HepG2 (cell line): Measurements from ENCODE around the gene METTL23. TPM values are rescaled to one million over a fixed set of nuclear protein-coding genes. Genes with fewer than 3 reads are reported as not detected.
"Not testable (repeated sequence)": the region's sequence is repeated elsewhere in the genome, so short reads cannot be mapped to it uniquely, and the experiment has no call there.

Experiments used
- ATAC-seq: fragments of 200-7000 bp; cut with Tn5 transposase; 3 replicates; pipeline ENCODE4 v1.9.1; 2020; ENCODE audit warnings: mild to moderate bottlenecking, moderate library complexity
- BruUV-seq: library from RNA; stranded (reverse); fragments of 400-500 nt; replicated peaks from 2 replicates; lab custom pipeline; 2021; lab: Mats Ljungman, UMichigan
- CTCF ChIA-PET: fragments of 300-600 bp; formaldehyde crosslinking; extraction: SDS; loops from one replicate; lab custom pipeline; 2021; ENCODE audit warnings: low total read pairs, inconsistent platforms, low intra/inter-chr PET ratio; lab: Yijun Ruan, JAX
- POLR2A ChIA-PET: fragments of 350-600 bp; sonication (Branson Sonifier 250); formaldehyde crosslinking; loops from one replicate; lab custom pipeline; 2020; ENCODE audit warnings: antibody characterized with exemption, inconsistent platforms; lab: Yijun Ruan, JAX
- DNase-seq: peaks from one replicate; pipeline ENCODE4 v3.0.0-alpha.2; 2015; ENCODE audit warnings: low spot score
- FAIRE-seq: peaks from 3 replicates; lab custom pipeline; 2011; peaks lifted over from hg19 to GRCh38; lab: Jason Lieb, UNC
- H2AFZ ChIP-seq: one replicate; pipeline ENCODE4 v1.6.1; 2011; ENCODE audit warnings: low read length, inconsistent platforms
- H3K27ac ChIP-seq: fragments of 300-600 bp; 3 replicates; pipeline ENCODE4 v1.8.0; 2011; ENCODE audit warnings: mixed run types, mild to moderate bottlenecking, mixed read lengths, low read length, inconsistent platforms; ENCODE audit not compliant: insufficient read depth; ENCODE audit errors: extremely low read length
- H3K27me3 ChIP-seq, 2 experiments: fragments of 200-600 bp in 1 of 2; 2 replicates in 1 of 2; 3 replicates in 1 of 2; pipeline versions ENCODE4 v1.6.0 to v1.8.0; 2011; ENCODE audit warnings: low read length in 2 of 2, mild to moderate bottlenecking in 2 of 2, moderate library complexity in 2 of 2, inconsistent platforms in 1 of 2; ENCODE audit not compliant: insufficient read depth in 2 of 2, control insufficient read depth in 1 of 2
- H3K36me3 ChIP-seq, 2 experiments: fragments of 200-600 bp in 1 of 2; replicated peaks in 1 of 2; 2 replicates in 1 of 2; 3 replicates in 1 of 2; pipeline versions ENCODE4 v1.5.1 to v1.8.0; 2011; ENCODE audit warnings: low read length in 2 of 2, inconsistent platforms in 1 of 2; ENCODE audit not compliant: insufficient read depth in 2 of 2, control insufficient read depth in 1 of 2
- H3K4me1 ChIP-seq: 2 replicates; pipeline ENCODE4 v1.5.1; 2012; ENCODE audit warnings: low read length, inconsistent platforms; ENCODE audit not compliant: insufficient read depth
- H3K4me2 ChIP-seq: 2 replicates; pipeline ENCODE4 v1.6.0; 2011; ENCODE audit warnings: low read depth, low read length, inconsistent platforms
- H3K4me3 ChIP-seq, 3 experiments: fragments of 200-600 bp in 1 of 3; sonication (generic), shearing (Covaris generic) in 1 of 3; replicated peaks in 1 of 3; 2 replicates each; pipeline ENCODE4 v1.5.1; 2011 to 2016; ENCODE audit warnings: low read length in 3 of 3, inconsistent platforms in 2 of 3, low read depth in 2 of 3, mild to moderate bottlenecking in 2 of 3, control low read depth in 1 of 3, mixed read lengths in 1 of 3; ENCODE audit not compliant: insufficient read depth in 1 of 3
- H3K79me2 ChIP-seq: one replicate; pipeline ENCODE4 v1.6.1; 2011; ENCODE audit warnings: low read length, inconsistent platforms; ENCODE audit not compliant: insufficient read depth
- H3K9ac ChIP-seq: 2 replicates; pipeline ENCODE4 v1.6.0; 2011; ENCODE audit warnings: mild to moderate bottlenecking, low read depth, low read length, inconsistent platforms; ENCODE audit not compliant: insufficient read depth
- H3K9me3 ChIP-seq: 2 replicates; pipeline ENCODE4 v1.5.1; 2012; ENCODE audit warnings: mild to moderate bottlenecking, low read length
- H4K20me1 ChIP-seq: 2 replicates; pipeline ENCODE4 v1.6.0; 2011; ENCODE audit warnings: inconsistent platforms, mild to moderate bottlenecking, low read length, moderate library complexity; ENCODE audit not compliant: insufficient read depth
- NR2C2 ChIP-seq: sonication (generic); formaldehyde crosslinking; IDR thresholded peaks from 2 replicates; pipeline ENCODE4 v1.4.0; 2020; ENCODE audit warnings: missing genetic modification reagents, mild to moderate bottlenecking, moderate library complexity, borderline replicate concordance
- ZNF530 ChIP-seq: sonication (generic); formaldehyde crosslinking; IDR thresholded peaks from 2 replicates; pipeline ENCODE4 v1.5.0; 2020; ENCODE audit warnings: low read depth, mild to moderate bottlenecking, missing genetic modification reagents
- ZSCAN31 ChIP-seq: sonication (generic); formaldehyde crosslinking; IDR thresholded peaks from 2 replicates; pipeline ENCODE4 v1.5.0; 2020; ENCODE audit warnings: low read depth, mild to moderate bottlenecking, missing genetic modification reagents
- WGBS: methylation state at CpG from one replicate; pipeline ENCODE4 v1.1.6; 2017; ENCODE audit warnings: low lambda C conversion rate; 5-methylcytosine and 5-hydroxymethylcytosine counted together
- in situ Hi-C: cut with HindIII; loops from 2 replicates; pipeline ENCODE4 v1.10.0; 2017; ENCODE audit warnings: low pct_unique_long_range_greater_than_20kb; ENCODE audit not compliant: extremely low pct_ligation_motif_present
- intact Hi-C: fragments of 100-400 bp; cut with micrococcal nuclease; formaldehyde crosslinking; loops from one replicate; pipeline ENCODE4 v1.10.0; 2022; ENCODE audit not compliant: unreplicated experiment
- polyA plus RNA-seq, 8 experiments: library from polyadenylated mRNA; depleted of rRNA in 3 of 8; stranded (reverse) in 7 of 8; unstranded in 1 of 8; fragments of >200 nt; fragmentation: Illumina TruSeq in 4 of 8; extraction: Trizol in 4 of 8; gene quantifications; 2 replicates each; pipeline versions ENCODE4 v1.2.1 to v1.2.3, GENCODE V29; 2011 to 2016; ENCODE audit warnings: low read depth in 4 of 8, missing spikeins in 1 of 8, mixed read lengths in 1 of 8; ENCODE audit not compliant: insufficient read depth in 1 of 8
- total RNA-seq, 5 experiments: library from RNA; depleted of rRNA; stranded (reverse); fragments of >200 nt; fragmentation: Illumina TruSeq; extraction: Trizol; gene quantifications; 2 replicates each; pipeline ENCODE4 v1.2.3, GENCODE V29; 2016; ENCODE audit warnings: low read depth in 1 of 5
- TF ChIP-seq, protein P1 (sequence below): sonication (generic); formaldehyde crosslinking; IDR thresholded peaks from 2 replicates; pipeline ENCODE4 v1.5.0; 2020; ENCODE audit warnings: mild to moderate bottlenecking, missing genetic modification reagents

METTL23 gene
- total and polyA plus RNA-seq, 2 of the 13 experiments (the other 11 are each of a cell fraction or from before 2014, with no cell fraction given) = 39.9 to 104 TPM

DNA sequence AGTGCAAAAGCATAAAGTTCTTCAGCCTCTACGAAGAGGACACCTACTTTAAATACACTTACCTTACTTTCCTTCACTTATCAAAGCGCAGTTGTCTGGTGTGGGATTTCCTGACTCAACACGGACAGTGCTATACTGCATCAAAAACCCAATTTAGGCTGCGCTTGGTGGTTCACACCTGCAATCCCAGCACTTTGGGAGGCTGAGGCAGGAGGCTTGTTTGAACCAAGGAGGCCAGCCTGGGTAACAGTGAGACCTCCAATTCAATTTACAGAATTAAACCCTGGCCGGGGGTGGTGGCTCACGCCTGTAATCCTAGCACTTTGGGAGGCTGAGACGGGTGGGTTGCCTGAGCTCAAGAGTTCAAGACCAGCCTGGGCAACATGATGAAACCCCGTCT, 4.4 kb upstream of the METTL23 start:
- no peak for DNase-seq
- CTCF ChIA-PET = no interaction called here
- POLR2A ChIA-PET = interaction anchor here (1.2 kb wide), 1 partner anchor 14 kb away, joined by 3 read pairs; no protein-coding TSS in a partner anchor
- Histone ChIP-seq H3K79me2 (peaks cover 36% of the 10 kb centered on the region), H3K27me3 (no peaks in the 10 kb centered on the region), H3K27ac (no peak overlapping the region), H3K4me1 (peaks cover 43% of the 10 kb centered on the region), H3K9me3 (no peaks in the 10 kb centered on the region), H3K4me3 (no peak overlapping the region), H3K36me3 (peaks cover 34 to 67% of the 10 kb centered on the region in 2 experiments), H2AFZ (no peak overlapping the region), H3K9ac (no peak overlapping the region), H4K20me1 (peaks cover 4% of the 10 kb centered on the region), H3K4me2 (peak overlapping the region; percentile 31; the same call in 1 of the 2 replicates)
- in situ Hi-C loops = no loop called here
- BruUV-seq = no TSS peak
- no peak for TF ChIP-seq ZNF530 (CRISPR knock-in tag)
- 0 out of 2 replicates have a peak, but pooled peaks have one; percentile 45 for TF ChIP-seq ZSCAN31 (CRISPR knock-in tag)
- no peak for TF ChIP-seq NR2C2 (CRISPR knock-in tag)
- TF ChIP-seq, protein P1, sequence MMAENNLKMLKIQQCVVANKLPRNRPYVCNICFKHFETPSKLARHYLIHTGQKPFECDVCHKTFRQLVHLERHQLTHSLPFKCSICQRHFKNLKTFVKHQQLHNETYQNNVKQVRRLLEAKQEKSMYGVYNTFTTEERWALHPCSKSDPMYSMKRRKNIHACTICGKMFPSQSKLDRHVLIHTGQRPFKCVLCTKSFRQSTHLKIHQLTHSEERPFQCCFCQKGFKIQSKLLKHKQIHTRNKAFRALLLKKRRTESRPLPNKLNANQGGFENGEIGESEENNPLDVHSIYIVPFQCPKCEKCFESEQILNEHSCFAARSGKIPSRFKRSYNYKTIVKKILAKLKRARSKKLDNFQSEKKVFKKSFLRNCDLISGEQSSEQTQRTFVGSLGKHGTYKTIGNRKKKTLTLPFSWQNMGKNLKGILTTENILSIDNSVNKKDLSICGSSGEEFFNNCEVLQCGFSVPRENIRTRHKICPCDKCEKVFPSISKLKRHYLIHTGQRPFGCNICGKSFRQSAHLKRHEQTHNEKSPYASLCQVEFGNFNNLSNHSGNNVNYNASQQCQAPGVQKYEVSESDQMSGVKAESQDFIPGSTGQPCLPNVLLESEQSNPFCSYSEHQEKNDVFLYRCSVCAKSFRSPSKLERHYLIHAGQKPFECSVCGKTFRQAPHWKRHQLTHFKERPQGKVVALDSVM (CRISPR knock-in tag) = peak; percentile 82; the same call in 1 of the 2 replicates
- FAIRE-seq = no peak
- intact Hi-C loops = no loop called here
- WGBS = 97% methylated on average over 8 of the region's 8 CpGs
- ATAC-seq = no peak

DNA sequence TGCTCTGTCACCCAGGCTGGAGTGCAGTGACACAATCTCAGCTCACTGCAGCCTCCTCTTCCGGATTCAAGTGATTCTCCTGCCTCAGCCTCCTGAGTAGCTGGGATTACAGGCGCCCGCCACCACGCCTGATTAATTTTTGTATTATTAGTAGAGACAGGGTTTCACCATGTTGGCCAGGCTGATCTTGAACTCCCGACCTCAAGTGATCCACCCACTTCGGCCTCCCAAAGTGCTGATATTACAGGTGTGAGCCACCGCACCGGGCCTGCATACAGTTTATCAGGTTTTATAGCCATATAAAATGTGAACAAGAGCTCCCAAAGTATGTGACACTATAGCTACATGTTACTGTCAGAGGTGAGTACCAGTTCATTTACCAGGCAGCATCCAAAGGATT, 3.7 kb upstream of the METTL23 start:
- Histone ChIP-seq H3K79me2 (peaks cover 43% of the 10 kb centered on the region), H3K4me1 (peaks cover 50% of the 10 kb centered on the region), H3K36me3 (peaks cover 32 to 63% of the 10 kb centered on the region in 2 experiments)
- H2AFZ ChIP-seq, H3K4me2 ChIP-seq, H3K27me3 ChIP-seq, H3K9me3 ChIP-seq, BruUV-seq, FAIRE-seq, H3K4me3 ChIP-seq, CTCF ChIA-PET, H3K9ac ChIP-seq, H4K20me1 ChIP-seq, DNase-seq, H3K27ac ChIP-seq, in situ Hi-C loops, intact Hi-C loops, ATAC-seq: not testable (repeated sequence)
- POLR2A ChIA-PET = interaction anchor here (1.2 kb wide), 1 partner anchor 15 kb away, joined by 3 read pairs; no protein-coding TSS in a partner anchor
- WGBS = 98% methylated on average over 8 of the region's 8 CpGs
